Ishikawa (cell line): ENCODE data around the gene MAN2B2.

ENCODE experiments used
- CEBPB ChIP-seq: IDR thresholded peaks from 2 replicates; pipeline ENCODE4 v1.6.1; 2012
- CREB1 ChIP-seq: IDR thresholded peaks from 2 replicates; pipeline ENCODE4 v1.6.1; 2012; ENCODE audit warnings: low read depth
- EGR1 ChIP-seq: IDR thresholded peaks from 2 replicates; pipeline ENCODE4 v1.6.1; 2012
- EP300 ChIP-seq: IDR thresholded peaks from 2 replicates; pipeline ENCODE4 v1.6.1; 2012; ENCODE audit warnings: borderline replicate concordance
- FOXM1 ChIP-seq: IDR thresholded peaks from 2 replicates; pipeline ENCODE4 v1.6.1; 2012; ENCODE audit warnings: low read depth, borderline replicate concordance
- NFIC ChIP-seq: IDR thresholded peaks from 2 replicates; pipeline ENCODE4 v1.6.1; 2012
- RAD21 ChIP-seq: IDR thresholded peaks from 2 replicates; pipeline ENCODE4 v1.6.1; 2012; ENCODE audit warnings: low read depth
- TAF1 ChIP-seq: IDR thresholded peaks from 2 replicates; pipeline ENCODE4 v1.6.1; 2012; ENCODE audit warnings: low read depth, mild to moderate bottlenecking
- TCF12 ChIP-seq: IDR thresholded peaks from 2 replicates; pipeline ENCODE4 v1.6.1; 2012; ENCODE audit warnings: low read depth
- TEAD4 ChIP-seq: IDR thresholded peaks from 2 replicates; pipeline ENCODE4 v1.6.1; 2012
- YY1 ChIP-seq: IDR thresholded peaks from 2 replicates; pipeline ENCODE4 v1.6.1; 2012; ENCODE audit warnings: low read depth
- ZBTB7A ChIP-seq: IDR thresholded peaks from 2 replicates; pipeline ENCODE4 v1.6.1; 2012; ENCODE audit warnings: low read depth
- TF ChIP-seq, protein P1 (sequence below): IDR thresholded peaks from 2 replicates; pipeline ENCODE4 v1.6.1; 2012
- TF ChIP-seq, protein P2 (sequence below): IDR thresholded peaks from 2 replicates; pipeline ENCODE4 v1.6.1; 2012; ENCODE audit warnings: low read depth, mild to moderate bottlenecking
- TF ChIP-seq, protein P3 (sequence below): IDR thresholded peaks from 2 replicates; pipeline ENCODE4 v1.6.1; 2012

The MAN2B2 gene

DNA sequence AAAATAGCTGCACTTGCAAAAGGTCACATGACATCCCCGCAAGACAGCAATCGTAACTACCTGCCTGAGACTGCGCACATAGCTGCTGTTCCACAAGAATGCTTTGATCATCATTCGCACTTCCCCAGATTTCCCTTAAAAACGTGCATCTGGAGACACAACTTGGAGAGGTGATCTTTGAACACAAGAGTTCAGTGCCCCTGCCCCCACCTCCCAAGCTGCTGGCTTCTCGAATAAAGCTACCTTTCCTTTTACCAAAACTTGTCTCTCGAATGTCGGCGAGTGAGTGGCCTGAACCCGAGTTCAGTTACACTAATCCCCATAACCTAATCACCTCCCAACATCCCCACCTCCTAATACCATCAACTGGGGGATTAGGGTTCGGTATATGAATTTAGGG is 51.1 kb downstream of the MAN2B2 start:
- TF ChIP-seq FOXM1: no peak
- TF ChIP-seq NFIC: no peak
- TF ChIP-seq ZBTB7A: no peak
- TF ChIP-seq TEAD4: no peak
- TF ChIP-seq TAF1: no peak
- no peak for TF ChIP-seq YY1
- TF ChIP-seq EP300: no peak
- no peak for TF ChIP-seq RAD21
- no peak for TF ChIP-seq CEBPB
- TF ChIP-seq, protein P1, sequence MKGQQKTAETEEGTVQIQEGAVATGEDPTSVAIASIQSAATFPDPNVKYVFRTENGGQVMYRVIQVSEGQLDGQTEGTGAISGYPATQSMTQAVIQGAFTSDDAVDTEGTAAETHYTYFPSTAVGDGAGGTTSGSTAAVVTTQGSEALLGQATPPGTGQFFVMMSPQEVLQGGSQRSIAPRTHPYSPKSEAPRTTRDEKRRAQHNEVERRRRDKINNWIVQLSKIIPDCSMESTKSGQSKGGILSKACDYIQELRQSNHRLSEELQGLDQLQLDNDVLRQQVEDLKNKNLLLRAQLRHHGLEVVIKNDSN: no peak
- no peak for TF ChIP-seq TCF12
- no peak for TF ChIP-seq EGR1
- TF ChIP-seq, protein P2, sequence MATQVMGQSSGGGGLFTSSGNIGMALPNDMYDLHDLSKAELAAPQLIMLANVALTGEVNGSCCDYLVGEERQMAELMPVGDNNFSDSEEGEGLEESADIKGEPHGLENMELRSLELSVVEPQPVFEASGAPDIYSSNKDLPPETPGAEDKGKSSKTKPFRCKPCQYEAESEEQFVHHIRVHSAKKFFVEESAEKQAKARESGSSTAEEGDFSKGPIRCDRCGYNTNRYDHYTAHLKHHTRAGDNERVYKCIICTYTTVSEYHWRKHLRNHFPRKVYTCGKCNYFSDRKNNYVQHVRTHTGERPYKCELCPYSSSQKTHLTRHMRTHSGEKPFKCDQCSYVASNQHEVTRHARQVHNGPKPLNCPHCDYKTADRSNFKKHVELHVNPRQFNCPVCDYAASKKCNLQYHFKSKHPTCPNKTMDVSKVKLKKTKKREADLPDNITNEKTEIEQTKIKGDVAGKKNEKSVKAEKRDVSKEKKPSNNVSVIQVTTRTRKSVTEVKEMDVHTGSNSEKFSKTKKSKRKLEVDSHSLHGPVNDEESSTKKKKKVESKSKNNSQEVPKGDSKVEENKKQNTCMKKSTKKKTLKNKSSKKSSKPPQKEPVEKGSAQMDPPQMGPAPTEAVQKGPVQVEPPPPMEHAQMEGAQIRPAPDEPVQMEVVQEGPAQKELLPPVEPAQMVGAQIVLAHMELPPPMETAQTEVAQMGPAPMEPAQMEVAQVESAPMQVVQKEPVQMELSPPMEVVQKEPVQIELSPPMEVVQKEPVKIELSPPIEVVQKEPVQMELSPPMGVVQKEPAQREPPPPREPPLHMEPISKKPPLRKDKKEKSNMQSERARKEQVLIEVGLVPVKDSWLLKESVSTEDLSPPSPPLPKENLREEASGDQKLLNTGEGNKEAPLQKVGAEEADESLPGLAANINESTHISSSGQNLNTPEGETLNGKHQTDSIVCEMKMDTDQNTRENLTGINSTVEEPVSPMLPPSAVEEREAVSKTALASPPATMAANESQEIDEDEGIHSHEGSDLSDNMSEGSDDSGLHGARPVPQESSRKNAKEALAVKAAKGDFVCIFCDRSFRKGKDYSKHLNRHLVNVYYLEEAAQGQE: no peak
- TF ChIP-seq, protein P3, sequence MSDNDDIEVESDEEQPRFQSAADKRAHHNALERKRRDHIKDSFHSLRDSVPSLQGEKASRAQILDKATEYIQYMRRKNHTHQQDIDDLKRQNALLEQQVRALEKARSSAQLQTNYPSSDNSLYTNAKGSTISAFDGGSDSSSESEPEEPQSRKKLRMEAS: no peak
- TF ChIP-seq CREB1: no peak

DNA sequence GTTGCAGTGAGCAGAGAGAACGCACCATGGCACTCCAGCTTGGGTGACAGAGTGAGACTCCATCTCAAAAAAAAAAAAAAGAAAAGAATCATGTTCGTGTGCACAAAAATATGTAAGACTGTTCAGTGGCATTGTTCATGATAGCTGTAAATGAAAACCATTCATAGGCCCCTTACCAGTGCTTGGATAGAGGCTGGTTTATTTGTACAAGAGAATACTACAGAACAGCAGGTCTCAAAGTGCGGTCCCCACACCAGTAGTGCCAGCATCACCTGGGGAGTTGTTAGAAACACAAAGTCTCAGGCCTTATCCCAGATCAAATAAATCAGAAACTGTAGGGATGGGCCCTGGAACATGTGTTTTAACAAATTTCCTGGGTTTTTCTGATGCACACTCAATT is 52.8 kb downstream of the MAN2B2 start:
- no peak for TF ChIP-seq EP300
- TF ChIP-seq NFIC: no peak
- no peak for TF ChIP-seq ZBTB7A
- TF ChIP-seq FOXM1: no peak
- TF ChIP-seq RAD21: no peak

DNA sequence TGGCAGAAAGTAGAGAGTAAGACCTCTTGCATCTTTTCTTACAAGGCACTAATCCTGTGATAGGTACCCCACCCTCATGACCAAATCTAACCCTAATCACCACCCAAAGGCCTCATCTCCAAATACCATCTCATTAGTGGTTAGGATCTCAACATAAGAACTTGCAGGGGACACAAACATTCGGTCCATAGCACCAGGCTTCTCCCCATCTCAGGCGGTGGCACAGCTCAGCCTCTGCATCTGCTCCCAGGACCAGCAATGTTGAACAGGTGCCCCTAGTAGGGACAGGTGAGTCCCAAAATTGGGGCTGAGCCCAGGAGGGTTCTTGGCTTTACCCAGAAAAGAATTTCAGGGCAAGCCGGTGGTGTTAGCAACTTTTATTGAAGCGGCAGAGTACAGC is 57.1 kb downstream of the MAN2B2 start:
- TF ChIP-seq EP300: no peak
- TF ChIP-seq, protein P2: no peak
- no peak for TF ChIP-seq TAF1
- no peak for TF ChIP-seq TEAD4
- no peak for TF ChIP-seq TCF12
- no peak for TF ChIP-seq YY1
- no peak for TF ChIP-seq CEBPB
- TF ChIP-seq, protein P1: no peak
- TF ChIP-seq, protein P3: no peak
- TF ChIP-seq NFIC: no peak
- TF ChIP-seq CREB1: no peak
- no peak for TF ChIP-seq ZBTB7A
- TF ChIP-seq EGR1: no peak
- TF ChIP-seq FOXM1: no peak
- no peak for TF ChIP-seq RAD21

DNA sequence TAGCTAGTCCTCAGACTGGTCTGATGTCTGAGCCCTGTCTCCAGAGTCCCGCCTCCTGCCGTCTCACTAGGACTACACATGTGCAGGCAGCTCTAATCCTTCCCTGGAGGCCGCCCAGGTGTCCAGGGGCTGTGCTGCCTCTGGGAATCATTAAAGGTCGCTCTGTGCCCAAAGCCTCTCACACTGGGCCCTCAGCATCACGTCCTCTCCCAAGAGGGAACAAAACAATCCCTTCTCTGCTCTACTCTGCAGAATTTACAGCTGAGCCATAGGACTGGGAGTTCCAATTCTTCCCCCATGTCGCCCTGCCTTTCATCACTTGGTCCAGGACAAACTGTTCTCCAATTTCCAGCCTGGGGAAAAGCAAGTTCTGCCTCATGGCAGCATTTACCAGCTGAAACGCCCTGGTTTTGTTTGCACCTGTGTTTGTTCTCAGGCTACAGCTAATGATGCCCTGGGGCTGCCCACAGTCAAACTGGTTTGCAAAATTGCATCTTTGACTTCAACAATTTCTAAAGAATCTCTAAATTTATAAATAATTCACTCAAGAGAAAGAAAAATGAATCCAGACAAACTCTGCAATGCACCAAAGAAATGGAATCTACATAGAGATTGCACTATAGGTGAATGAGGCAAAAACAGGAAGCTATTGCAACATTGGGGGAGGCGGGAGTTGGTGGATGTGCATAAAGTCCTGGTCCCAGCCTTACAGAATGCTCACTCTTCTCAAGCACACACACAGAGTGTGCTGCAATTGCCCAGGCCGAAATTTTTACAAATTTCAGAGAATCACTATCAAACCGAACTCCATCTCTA is 58.3 kb downstream of the MAN2B2 start:
- TF ChIP-seq EP300 (no peak), FOXM1 (no peak), ZBTB7A (no peak), CEBPB (peak; percentile 76), CREB1 (no peak)

DNA sequence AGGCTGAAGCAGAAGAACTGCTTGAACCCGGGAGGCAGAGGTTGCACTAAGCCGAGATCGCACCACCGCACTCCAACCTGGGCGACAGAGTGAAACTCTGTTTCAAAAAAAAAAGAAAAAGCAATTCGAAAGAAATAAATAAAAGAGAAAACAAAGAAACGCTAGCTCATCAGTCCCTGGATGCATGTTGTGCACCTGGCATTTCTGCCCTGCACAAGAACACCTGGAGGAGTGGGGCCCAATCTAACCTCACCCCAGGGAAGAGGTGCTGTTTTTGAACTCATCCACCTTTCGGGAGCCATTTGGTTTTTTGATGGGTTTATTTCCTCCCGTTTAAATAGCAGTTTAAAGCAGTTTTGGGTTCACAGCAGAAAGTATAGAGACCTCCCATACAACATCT is 59.8 kb downstream of the MAN2B2 start:
- TF ChIP-seq CEBPB (no peak), ZBTB7A (no peak), NFIC (no peak), TEAD4 (no peak)
- TF ChIP-seq, protein P2: no peak
